DOHH2 (cell line): ENCODE results near the gene PIGQ.

Source experiments
- H3F3A ChIP-seq: fragments of 200-600 bp; sonication (generic), shearing (Covaris generic); 2 replicates; pipeline ENCODE4 v1.6.0; 2016; ENCODE audit warnings: antibody characterized with exemption, mild to moderate bottlenecking; ENCODE audit not compliant: control insufficient read depth, insufficient read depth
- H3K27ac ChIP-seq: fragments of 200-600 bp; sonication (generic); 2 replicates; pipeline ENCODE4 v1.5.1; 2014; ENCODE audit warnings: low read depth, mild to moderate bottlenecking, low read length, moderate library complexity
- H3K27me3 ChIP-seq: fragments of 200-600 bp; sonication (generic); 2 replicates; pipeline ENCODE4 v1.6.1; 2014; ENCODE audit warnings: mild to moderate bottlenecking, low read length, mixed read lengths; ENCODE audit not compliant: control insufficient read depth
- H3K36me3 ChIP-seq: fragments of 200-600 bp; sonication (generic); 2 replicates; pipeline ENCODE4 v1.6.1; 2014; ENCODE audit warnings: mild to moderate bottlenecking, low read length, moderate library complexity, mixed read lengths; ENCODE audit not compliant: control insufficient read depth
- H3K4me1 ChIP-seq: fragments of 200-600 bp; sonication (generic); 2 replicates; pipeline ENCODE4 v1.6.1; 2014; ENCODE audit warnings: mild to moderate bottlenecking, low read length, mixed read lengths; ENCODE audit not compliant: control insufficient read depth
- H3K4me2 ChIP-seq: fragments of 200-600 bp; sonication (generic); 2 replicates; pipeline ENCODE4 v1.6.0; 2014; ENCODE audit warnings: mild to moderate bottlenecking, low read length, moderate library complexity
- H3K4me3 ChIP-seq: fragments of 200-600 bp; sonication (generic); 2 replicates; pipeline ENCODE4 v1.5.1; 2014; ENCODE audit warnings: mild to moderate bottlenecking, low read length, mixed read lengths
- H3K79me2 ChIP-seq: fragments of 200-600 bp; sonication (generic); 2 replicates; pipeline ENCODE4 v1.6.1; 2014; ENCODE audit warnings: mild to moderate bottlenecking, low read length, mixed read lengths; ENCODE audit not compliant: control insufficient read depth
- H3K9me2 ChIP-seq: fragments of 200-600 bp; sonication (generic); replicated peaks from 2 replicates; pipeline ENCODE4 v1.6.1; 2014; ENCODE audit warnings: mild to moderate bottlenecking, low read length, mixed read lengths; ENCODE audit not compliant: control insufficient read depth
- H3K9me3 ChIP-seq: fragments of 200-600 bp; sonication (generic); 2 replicates; pipeline ENCODE4 v1.6.1; 2014; ENCODE audit warnings: antibody characterized with exemption, low read length, mixed read lengths; ENCODE audit not compliant: control insufficient read depth, insufficient read depth
- H4K20me1 ChIP-seq: fragments of 200-600 bp; sonication (generic); 2 replicates; pipeline ENCODE4 v1.6.0; 2014; ENCODE audit warnings: low read depth, mild to moderate bottlenecking, antibody characterized with exemption, low read length, moderate library complexity; ENCODE audit not compliant: control insufficient read depth, insufficient read depth
- CTCF ChIP-seq: fragments of 200-600 bp; sonication (generic); IDR thresholded peaks from one replicate; pipeline ENCODE4 v1.5.1; 2014; ENCODE audit warnings: antibody characterized with exemption, mild to moderate bottlenecking, low read depth, low read length; ENCODE audit not compliant: poor library complexity, severe bottlenecking
- EZH2phosphoT487 ChIP-seq: fragments of 200-600 bp; sonication (generic); IDR thresholded peaks from 2 replicates; pipeline ENCODE4 v1.6.1; 2017; ENCODE audit warnings: borderline replicate concordance, mild to moderate bottlenecking, antibody characterized with exemption, low read length, moderate library complexity, mixed read lengths

The PIGQ gene

DNA sequence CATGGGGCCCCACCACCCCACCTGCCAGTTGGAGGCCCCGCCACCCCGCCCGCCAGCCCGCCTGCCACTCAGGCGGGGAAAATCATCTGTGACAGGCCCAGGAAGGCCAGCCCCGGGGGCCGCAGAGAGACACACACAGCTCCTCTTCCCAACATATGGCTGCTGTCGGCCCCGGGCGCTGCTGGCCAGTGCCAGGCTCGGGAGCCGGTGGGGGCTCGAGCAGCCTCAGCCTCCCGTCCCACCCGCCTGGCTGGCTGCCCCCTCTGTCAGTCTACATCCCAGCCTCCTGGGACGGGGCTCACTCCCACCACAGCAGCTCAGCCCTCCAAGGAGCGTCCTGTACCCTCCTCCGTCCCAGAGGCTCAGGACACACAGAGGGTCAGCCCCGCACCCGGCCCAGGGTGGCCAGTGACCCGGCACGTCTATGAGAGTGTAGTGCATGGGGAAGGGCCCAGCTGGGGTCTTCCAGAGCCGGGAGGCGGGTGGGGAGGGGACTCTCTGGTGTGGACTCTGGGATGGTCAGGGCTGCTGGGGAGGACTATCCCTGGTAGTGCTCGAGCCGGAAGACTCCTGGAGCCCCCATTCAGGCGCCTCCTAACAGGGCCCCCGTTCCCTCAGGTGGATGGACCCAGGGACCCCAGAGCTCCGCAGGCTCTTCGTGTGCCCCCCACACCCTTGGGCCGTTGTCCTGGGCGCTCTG lies 13.1 kb upstream of the PIGQ start:
- Histone ChIP-seq H3K4me2 (no peak overlapping the region), H3K4me3 (no peak overlapping the region), H3K27ac (no peak overlapping the region)

DNA sequence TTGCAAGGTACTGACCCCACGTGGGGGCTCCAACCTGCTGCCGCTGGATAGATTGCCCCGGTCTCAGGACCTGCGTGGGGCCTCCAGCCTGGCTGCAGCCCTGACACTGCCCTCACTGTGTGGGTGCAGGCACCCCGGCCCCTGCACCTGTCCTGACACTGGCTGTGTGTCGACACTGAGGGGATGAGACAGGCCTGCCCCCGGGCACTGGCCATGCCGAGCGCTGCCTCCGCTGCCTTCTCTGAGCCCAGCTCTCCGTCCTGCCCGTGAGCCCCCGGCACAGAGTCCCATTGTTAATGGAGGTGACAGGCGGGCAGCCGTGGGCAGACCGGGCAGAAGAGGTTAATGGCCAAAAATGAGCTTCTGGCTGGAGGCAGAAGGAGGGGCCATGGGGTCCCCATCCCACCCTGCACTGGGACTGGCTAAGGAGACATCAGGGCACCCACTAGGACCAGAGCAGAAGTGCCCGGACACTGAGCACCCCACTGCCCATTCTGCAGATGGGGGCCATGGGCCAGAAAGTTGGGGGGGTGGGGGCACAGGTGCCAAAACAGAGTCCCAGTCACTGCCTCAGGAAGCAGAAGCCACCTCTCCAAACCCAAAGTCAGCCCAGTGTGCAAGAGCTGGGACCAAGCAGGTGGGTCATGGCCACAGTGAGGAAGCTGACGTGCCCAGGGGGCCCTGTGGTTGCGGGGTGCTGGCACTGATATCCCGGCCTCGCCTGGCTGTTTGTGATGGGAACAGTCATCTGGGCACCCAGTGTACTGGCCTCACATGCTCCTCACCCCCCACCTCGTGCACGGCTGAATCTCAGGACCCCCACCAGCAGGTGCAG lies 12.1 kb upstream of the PIGQ start:
- TF ChIP-seq CTCF (no peak), EZH2phosphoT487 (no peak)
- no peaks in the 10 kb centered on the region; the same call in 1 of the 2 replicates for H4K20me1 ChIP-seq
- H3F3A ChIP-seq: no peaks in the 10 kb centered on the region
- peaks cover 6% of the 10 kb centered on the region for H3K27me3 ChIP-seq
- H3K4me2 ChIP-seq: no peak overlapping the region
- H3K4me3 ChIP-seq: no peak overlapping the region
- H3K27ac ChIP-seq: no peak overlapping the region
- no peaks in the 10 kb centered on the region for H3K79me2 ChIP-seq
- no peaks in the 10 kb centered on the region for H3K9me2 ChIP-seq
- no peaks in the 10 kb centered on the region for H3K36me3 ChIP-seq
- H3K4me1 ChIP-seq: peaks cover 8% of the 10 kb centered on the region
- no peaks in the 10 kb centered on the region for H3K9me3 ChIP-seq

More for the DNA sequence above, 13.1 kb upstream of the PIGQ start:
- no peaks in the 10 kb centered on the region; the same call in 1 of the 2 replicates for H4K20me1 ChIP-seq
- no peaks in the 10 kb centered on the region for H3F3A ChIP-seq
- H3K9me3 ChIP-seq: no peaks in the 10 kb centered on the region
- no peak for TF ChIP-seq CTCF
- TF ChIP-seq EZH2phosphoT487: no peak
- H3K4me1 ChIP-seq: peaks cover 8% of the 10 kb centered on the region
- peaks cover 6% of the 10 kb centered on the region for H3K27me3 ChIP-seq
- H3K36me3 ChIP-seq: peaks cover 8% of the 10 kb centered on the region; the same call in 1 of the 2 replicates
- no peaks in the 10 kb centered on the region for H3K9me2 ChIP-seq
- H3K79me2 ChIP-seq: no peaks in the 10 kb centered on the region

DNA sequence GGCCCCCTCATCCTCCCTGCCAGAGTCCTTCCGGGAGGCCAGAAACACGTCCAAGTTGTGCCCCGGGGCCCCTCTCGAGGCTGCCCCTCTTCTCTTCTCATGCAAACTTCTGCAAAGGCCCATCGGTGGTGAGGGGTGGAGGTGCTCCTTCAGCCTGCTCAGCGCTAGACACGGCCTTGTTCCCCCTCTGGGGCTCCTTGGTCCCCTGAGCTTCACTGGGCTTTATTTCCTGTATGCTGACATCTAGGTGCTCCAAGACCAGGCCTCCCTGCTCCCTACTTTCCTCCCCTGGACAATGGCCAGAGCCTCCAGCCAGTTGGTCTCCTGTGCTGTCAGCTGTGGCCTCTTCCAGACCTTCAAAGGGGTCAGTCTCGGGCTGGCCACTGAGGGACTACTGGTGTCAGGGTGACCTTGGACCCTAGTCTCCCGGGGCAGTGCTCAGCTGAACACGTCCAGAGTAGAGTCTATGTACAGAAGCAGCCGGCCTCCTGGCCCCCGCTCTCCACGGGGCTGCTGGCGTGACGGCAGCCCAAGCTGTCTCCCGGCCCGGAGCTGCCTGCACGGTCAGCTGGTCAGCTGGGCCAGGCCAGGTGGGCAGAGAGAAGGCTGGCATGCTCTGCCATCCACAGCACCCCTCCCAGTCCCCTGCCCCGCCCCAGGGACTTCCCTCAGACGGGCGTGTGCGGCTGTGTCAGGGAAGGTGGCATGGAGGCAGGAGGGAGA lies 11.3 kb upstream of the PIGQ start:
- TF ChIP-seq EZH2phosphoT487 (no peak), CTCF (no peak)
- Histone ChIP-seq H3K4me2 (no peak overlapping the region), H3K9me3 (no peaks in the 10 kb centered on the region), H3K4me1 (peaks cover 8% of the 10 kb centered on the region), H3K4me3 (no peak overlapping the region), H3K27ac (no peak overlapping the region), H3K36me3 (no peaks in the 10 kb centered on the region), H3K9me2 (no peaks in the 10 kb centered on the region), H4K20me1 (no peaks in the 10 kb centered on the region; the same call in 1 of the 2 replicates), H3K79me2 (no peaks in the 10 kb centered on the region), H3K27me3 (peaks cover 6% of the 10 kb centered on the region), H3F3A (no peaks in the 10 kb centered on the region)
